H1 (cell line): Measurements from ENCODE around the gene CANT1. TPM values are rescaled to one million over a fixed set of nuclear protein-coding genes. Genes with fewer than 3 reads are reported as not detected.

Source experiments
- CTCF ChIA-PET: fragments of 300-600 bp; sonication (Branson Sonifier 250); formaldehyde crosslinking; loops from one replicate; lab custom pipeline; 2021; ENCODE audit not compliant: partially characterized antibody; lab: Charles Lee
- POLR2A ChIA-PET: fragments of 300-600 bp; sonication (Branson Sonifier 250); formaldehyde crosslinking; loops from one replicate; lab custom pipeline; 2021; ENCODE audit warnings: inconsistent platforms; ENCODE audit not compliant: partially characterized antibody; lab: Charles Lee
- DNase-seq, 2 experiments: peaks; one replicate each; pipeline versions ENCODE4 v3.0.0 to v3.0.0-alpha.2; 2010 to 2022; ENCODE audit warnings: low spot score in 2 of 2, low read depth in 1 of 2, mixed read lengths in 1 of 2
- FAIRE-seq: peaks from 2 replicates; lab custom pipeline; 2011; peaks lifted over from hg19 to GRCh38; lab: Jason Lieb, UNC
- H2AFZ ChIP-seq: 2 replicates; pipeline ENCODE4 v1.8.1; 2012; ENCODE audit warnings: low read length, inconsistent platforms
- H2AK5ac ChIP-seq: 2 replicates; pipeline ENCODE4 v1.6.1; 2013; ENCODE audit warnings: low read depth, low read length
- H2BK120ac ChIP-seq: replicated peaks from 2 replicates; pipeline ENCODE3; 2013; ENCODE audit warnings: low read depth, low read length, inconsistent platforms
- H2BK12ac ChIP-seq: 2 replicates; pipeline ENCODE4 v1.6.1; 2013; ENCODE audit warnings: low read depth, low read length
- H2BK15ac ChIP-seq: 2 replicates; pipeline ENCODE4 v1.6.1; 2013; ENCODE audit warnings: low read length
- H2BK20ac ChIP-seq: 2 replicates; pipeline ENCODE4 v1.6.1; 2013; ENCODE audit warnings: low read length
- H2BK5ac ChIP-seq: 2 replicates; pipeline ENCODE4 v1.6.1; 2013; ENCODE audit warnings: low read depth, low read length
- H3K14ac ChIP-seq: 2 replicates; pipeline ENCODE4 v1.6.1; 2013; ENCODE audit warnings: inconsistent platforms; ENCODE audit not compliant: insufficient read length
- H3K18ac ChIP-seq: 2 replicates; pipeline ENCODE4 v1.6.1; 2013; ENCODE audit warnings: low read length; ENCODE audit errors: extremely low read depth
- H3K23ac ChIP-seq: 2 replicates; pipeline ENCODE4 v1.6.1; 2013; ENCODE audit warnings: inconsistent platforms; ENCODE audit not compliant: insufficient read length
- H3K23me2 ChIP-seq: 2 replicates; pipeline ENCODE4 v1.6.1; 2013; ENCODE audit warnings: low read depth, low read length
- H3K27ac ChIP-seq: 2 replicates; pipeline ENCODE4 v1.6.1; 2011; ENCODE audit warnings: low read depth, low read length, inconsistent platforms
- H3K27me3 ChIP-seq, 4 experiments: replicated peaks in 1 of 4; 1 replicate in 1 of 4; 2 replicates in 3 of 4; pipeline versions ENCODE4 v1.6.1 to v1.8.1; 2011 to 2013; ENCODE audit warnings: low read length in 3 of 4, mild to moderate bottlenecking in 3 of 4, inconsistent platforms in 2 of 4, mixed read lengths in 2 of 4, moderate library complexity in 1 of 4; ENCODE audit not compliant: control insufficient read depth in 3 of 4, insufficient read depth in 3 of 4; ENCODE audit errors: extremely low read depth in 1 of 4
- H3K36me3 ChIP-seq, 4 experiments: 2 replicates each; pipeline versions ENCODE4 v1.6.1 to v1.8.1; 2011 to 2013; ENCODE audit warnings: mild to moderate bottlenecking in 4 of 4, low read length in 3 of 4, moderate library complexity in 2 of 4, control low read depth in 1 of 4, inconsistent platforms in 1 of 4; ENCODE audit not compliant: insufficient read depth in 4 of 4, control insufficient read depth in 2 of 4
- H3K4ac ChIP-seq: replicated peaks from 2 replicates; pipeline ENCODE3; 2013; ENCODE audit warnings: low read length, low read depth, mixed read lengths, inconsistent platforms; ENCODE audit not compliant: insufficient read length
- H3K4me1 ChIP-seq, 4 experiments: replicated peaks in 1 of 4; 1 replicate in 1 of 4; 2 replicates in 3 of 4; pipeline versions ENCODE4 v1.6.1 to v1.8.1; 2011 to 2013; ENCODE audit warnings: low read length in 3 of 4, inconsistent platforms in 2 of 4, mixed read lengths in 1 of 4; ENCODE audit not compliant: insufficient read depth in 4 of 4, control insufficient read depth in 3 of 4
- H3K4me2 ChIP-seq, 2 experiments: 2 replicates each; pipeline versions ENCODE4 v1.6.1 to v1.8.1; 2011 to 2013; ENCODE audit warnings: low read depth in 2 of 2, low read length in 2 of 2, control low read depth in 1 of 2, inconsistent platforms in 1 of 2, mild to moderate bottlenecking in 1 of 2; ENCODE audit not compliant: insufficient read depth in 1 of 2
- H3K4me3 ChIP-seq, 4 experiments: fragments of 200-600, 300-600 bp in 1 of 4; sonication (generic), shearing (Covaris generic), sonication (Bioruptor Twin) in 1 of 4; 2 replicates each; pipeline versions ENCODE4 v1.5.1 to v1.8.1; 2011 to 2016; ENCODE audit warnings: low read length in 4 of 4, low read depth in 3 of 4, control low read depth in 2 of 4, inconsistent platforms in 2 of 4, mild to moderate bottlenecking in 2 of 4, mixed read lengths in 1 of 4, moderate library complexity in 1 of 4; ENCODE audit not compliant: insufficient read depth in 2 of 4; ENCODE audit errors: extremely low read depth in 1 of 4
- H3K56ac ChIP-seq: replicated peaks from 2 replicates; pipeline ENCODE3; 2013; ENCODE audit warnings: low read depth, mild to moderate bottlenecking, mixed read lengths, low read length, inconsistent platforms; ENCODE audit not compliant: insufficient read length
- H3K79me1 ChIP-seq: 2 replicates; pipeline ENCODE4 v1.6.1; 2013; ENCODE audit warnings: low read depth, low read length, control low read depth
- H3K79me2 ChIP-seq, 2 experiments: 2 replicates each; pipeline versions ENCODE4 v1.6.1 to v1.8.1; 2012 to 2013; ENCODE audit warnings: low read length in 2 of 2, mild to moderate bottlenecking in 2 of 2, inconsistent platforms in 1 of 2; ENCODE audit not compliant: insufficient read depth in 2 of 2, control insufficient read depth in 1 of 2
- H3K9ac ChIP-seq, 4 experiments: replicated peaks in 1 of 4; 1 replicate in 1 of 4; 2 replicates in 3 of 4; pipeline versions ENCODE4 v1.6.1 to v1.8.1; 2011 to 2013; ENCODE audit warnings: low read depth in 3 of 4, low read length in 3 of 4, control low read depth in 2 of 4, mild to moderate bottlenecking in 2 of 4, moderate library complexity in 2 of 4, inconsistent platforms in 1 of 4; ENCODE audit errors: extremely low read depth in 1 of 4
- H3K9me3 ChIP-seq, 2 experiments: 2 replicates each; pipeline versions ENCODE4 v1.6.1 to v1.8.1; 2012 to 2013; ENCODE audit warnings: mild to moderate bottlenecking in 2 of 2, moderate library complexity in 2 of 2, control low read depth in 1 of 2, inconsistent platforms in 1 of 2, low read depth in 1 of 2, low read length in 1 of 2, mixed read lengths in 1 of 2; ENCODE audit not compliant: insufficient read depth in 2 of 2
- H4K20me1 ChIP-seq, 2 experiments: replicated peaks in 1 of 2; 2 replicates each; pipeline versions ENCODE3 to v1.8.1; 2011 to 2013; ENCODE audit warnings: inconsistent platforms in 2 of 2, low read length in 2 of 2, mild to moderate bottlenecking in 1 of 2; ENCODE audit not compliant: insufficient read depth in 2 of 2, control insufficient read depth in 1 of 2
- H4K5ac ChIP-seq: 2 replicates; pipeline ENCODE4 v1.6.1; 2013; ENCODE audit warnings: low read length, low read depth, mixed read lengths, inconsistent platforms; ENCODE audit not compliant: insufficient read length
- H4K8ac ChIP-seq: 2 replicates; pipeline ENCODE4 v1.8.0; 2013; ENCODE audit warnings: mild to moderate bottlenecking, moderate library complexity, low read length, inconsistent platforms; ENCODE audit not compliant: insufficient read depth; ENCODE audit errors: extremely low read depth
- H4K91ac ChIP-seq: replicated peaks from 2 replicates; pipeline ENCODE3; 2013; ENCODE audit warnings: low read length, mixed read lengths, inconsistent platforms; ENCODE audit not compliant: insufficient read length
- WGBS, 2 experiments: shearing (Covaris generic) in 1 of 2; methylation state at CpG; one replicate each; pipeline versions ENCODE4 v1.1.6 to v1.1.7; 2013 to 2015; ENCODE audit warnings: low lambda C conversion rate in 2 of 2, mixed read lengths in 2 of 2, inconsistent platforms in 1 of 2, low coverage in 1 of 2, missing lambda C conversion rate in 1 of 2; ENCODE audit not compliant: insufficient replicate concordance in 2 of 2, insufficient coverage in 1 of 2, insufficient read length in 1 of 2; ENCODE audit errors: extremely low coverage in 1 of 2, missing lambda C conversion rate in 1 of 2; 5-methylcytosine and 5-hydroxymethylcytosine counted together
- polyA plus RNA-seq, 7 experiments: library from polyadenylated mRNA; depleted of rRNA in 3 of 7; stranded (reverse) in 5 of 7; unstranded in 2 of 7; fragments of >200 nt in 5 of 7; fragments of 200-250 nt in 2 of 7; gene quantifications; 1 replicate in 5 of 7; 2 replicates in 1 of 7; 4 replicates in 1 of 7; pipeline versions ENCODE4 v1.2.1 to v1.2.3, GENCODE V29; 2011 to 2013; ENCODE audit warnings: missing spikeins in 2 of 7, mixed read lengths in 2 of 7
- total RNA-seq: library from RNA; stranded (reverse); fragmentation: NEBNext Ultra II Directional; extraction: Animal tissue kit (Norgen Biotek cat#: 25700); gene quantifications from 2 replicates; pipeline ENCODE4 v1.2.1, GENCODE V29; 2021

Gene CANT1
- total and polyA plus RNA-seq, 2 of the 8 experiments (the other 6 are each of a cell fraction or from before 2014, with no cell fraction given) = 23.0 to 32.6 TPM

GRCh38 chr17:79027274-79027924 lies 17.8 kb upstream of the CANT1 start:
- Histone ChIP-seq H2BK15ac (peak overlapping the region; percentile 72; the same call in 1 of the 2 replicates), H2BK120ac (no peak overlapping the region), H3K4me3 (no peak overlapping the region), H3K9me3 (no peaks in the 10 kb centered on the region), H3K79me2 (no peaks in the 10 kb centered on the region), H4K20me1 (peaks cover under 1 to 2% of the 10 kb centered on the region in 2 experiments), H3K4me2 (no peak overlapping the region; a peak in 1 of 4 replicates), H3K18ac (no peak overlapping the region), H4K91ac (no peak overlapping the region), H3K23me2 (peaks cover 9% of the 10 kb centered on the region; the same call in 1 of the 2 replicates), H2AK5ac (no peak overlapping the region), H4K8ac (no peak overlapping the region), H3K4me1 (peaks cover 3 to 7% (median 6%) of the 10 kb centered on the region in 4 experiments; a peak in 4 of 7 replicates), H2BK12ac (no peak overlapping the region), H3K14ac (no peak overlapping the region), H3K56ac (no peak overlapping the region), H2BK20ac (no peak overlapping the region), H3K79me1 (no peaks in the 10 kb centered on the region), H3K4ac (no peak overlapping the region), H4K5ac (no peak overlapping the region), H3K27ac (no peak overlapping the region), H3K27me3 (peaks cover 16 to 63% (median 55%) of the 10 kb centered on the region in 4 experiments), H2BK5ac (no peak overlapping the region), H3K36me3 (no peaks in the 10 kb centered on the region), H3K9ac (no peak overlapping the region), H3K23ac (no peak overlapping the region), H2AFZ (no peak overlapping the region)
- no peak for DNase-seq
- 85% methylated on average over 10 of the region's 10 CpGs; no CpG with 5 or more reads in 1 of the 2 experiments for WGBS, 2 experiments
- ChIA-PET POLR2A (interaction anchor here (1.0 kb wide), 1 partner anchor 13 kb away, joined by 3 read pairs; no protein-coding TSS in a partner anchor), CTCF (interaction anchor here (1.1 to 6.3 kb wide), 6 partner anchors 10 to 46 kb away, joined by 3 to 55 read pairs (median 9); no protein-coding TSS in a partner anchor)
- no peak for FAIRE-seq
